H1 (cell line): ENCODE results near the gene TSPAN6. TPM values are rescaled to one million over a fixed set of nuclear protein-coding genes. Genes with fewer than 3 reads are reported as not detected.

Experiments
- CTCF ChIA-PET: fragments of 300-600 bp; sonication (Branson Sonifier 250); formaldehyde crosslinking; loops from one replicate; lab custom pipeline; 2021; ENCODE audit not compliant: partially characterized antibody; lab: Charles Lee
- POLR2A ChIA-PET: fragments of 300-600 bp; sonication (Branson Sonifier 250); formaldehyde crosslinking; loops from one replicate; lab custom pipeline; 2021; ENCODE audit warnings: inconsistent platforms; ENCODE audit not compliant: partially characterized antibody; lab: Charles Lee
- DNase-seq, 2 experiments: peaks; one replicate each; pipeline versions ENCODE4 v3.0.0 to v3.0.0-alpha.2; 2010 to 2022; ENCODE audit warnings: low spot score in 2 of 2, low read depth in 1 of 2, mixed read lengths in 1 of 2
- FAIRE-seq: peaks from 2 replicates; lab custom pipeline; 2011; peaks lifted over from hg19 to GRCh38; lab: Jason Lieb, UNC
- H2AFZ ChIP-seq: 2 replicates; pipeline ENCODE4 v1.8.1; 2012; ENCODE audit warnings: low read length, inconsistent platforms
- H2AK5ac ChIP-seq: 2 replicates; pipeline ENCODE4 v1.6.1; 2013; ENCODE audit warnings: low read depth, low read length
- H2BK120ac ChIP-seq: replicated peaks from 2 replicates; pipeline ENCODE3; 2013; ENCODE audit warnings: low read depth, low read length, inconsistent platforms
- H2BK12ac ChIP-seq: 2 replicates; pipeline ENCODE4 v1.6.1; 2013; ENCODE audit warnings: low read depth, low read length
- H2BK15ac ChIP-seq: 2 replicates; pipeline ENCODE4 v1.6.1; 2013; ENCODE audit warnings: low read length
- H2BK20ac ChIP-seq: 2 replicates; pipeline ENCODE4 v1.6.1; 2013; ENCODE audit warnings: low read length
- H2BK5ac ChIP-seq: 2 replicates; pipeline ENCODE4 v1.6.1; 2013; ENCODE audit warnings: low read depth, low read length
- H3K14ac ChIP-seq: 2 replicates; pipeline ENCODE4 v1.6.1; 2013; ENCODE audit warnings: inconsistent platforms; ENCODE audit not compliant: insufficient read length
- H3K18ac ChIP-seq: 2 replicates; pipeline ENCODE4 v1.6.1; 2013; ENCODE audit warnings: low read length; ENCODE audit errors: extremely low read depth
- H3K23ac ChIP-seq: 2 replicates; pipeline ENCODE4 v1.6.1; 2013; ENCODE audit warnings: inconsistent platforms; ENCODE audit not compliant: insufficient read length
- H3K23me2 ChIP-seq: 2 replicates; pipeline ENCODE4 v1.6.1; 2013; ENCODE audit warnings: low read depth, low read length
- H3K27ac ChIP-seq: 2 replicates; pipeline ENCODE4 v1.6.1; 2011; ENCODE audit warnings: low read depth, low read length, inconsistent platforms
- H3K27me3 ChIP-seq, 4 experiments: replicated peaks in 1 of 4; 1 replicate in 1 of 4; 2 replicates in 3 of 4; pipeline versions ENCODE4 v1.6.1 to v1.8.1; 2011 to 2013; ENCODE audit warnings: low read length in 3 of 4, mild to moderate bottlenecking in 3 of 4, inconsistent platforms in 2 of 4, mixed read lengths in 2 of 4, moderate library complexity in 1 of 4; ENCODE audit not compliant: control insufficient read depth in 3 of 4, insufficient read depth in 3 of 4; ENCODE audit errors: extremely low read depth in 1 of 4
- H3K36me3 ChIP-seq, 4 experiments: 2 replicates each; pipeline versions ENCODE4 v1.6.1 to v1.8.1; 2011 to 2013; ENCODE audit warnings: mild to moderate bottlenecking in 4 of 4, low read length in 3 of 4, moderate library complexity in 2 of 4, control low read depth in 1 of 4, inconsistent platforms in 1 of 4; ENCODE audit not compliant: insufficient read depth in 4 of 4, control insufficient read depth in 2 of 4
- H3K4ac ChIP-seq: replicated peaks from 2 replicates; pipeline ENCODE3; 2013; ENCODE audit warnings: low read length, low read depth, mixed read lengths, inconsistent platforms; ENCODE audit not compliant: insufficient read length
- H3K4me1 ChIP-seq, 4 experiments: replicated peaks in 1 of 4; 1 replicate in 1 of 4; 2 replicates in 3 of 4; pipeline versions ENCODE4 v1.6.1 to v1.8.1; 2011 to 2013; ENCODE audit warnings: low read length in 3 of 4, inconsistent platforms in 2 of 4, mixed read lengths in 1 of 4; ENCODE audit not compliant: insufficient read depth in 4 of 4, control insufficient read depth in 3 of 4
- H3K4me2 ChIP-seq, 2 experiments: 2 replicates each; pipeline versions ENCODE4 v1.6.1 to v1.8.1; 2011 to 2013; ENCODE audit warnings: low read depth in 2 of 2, low read length in 2 of 2, control low read depth in 1 of 2, inconsistent platforms in 1 of 2, mild to moderate bottlenecking in 1 of 2; ENCODE audit not compliant: insufficient read depth in 1 of 2
- H3K4me3 ChIP-seq, 4 experiments: fragments of 200-600, 300-600 bp in 1 of 4; sonication (generic), shearing (Covaris generic), sonication (Bioruptor Twin) in 1 of 4; 2 replicates each; pipeline versions ENCODE4 v1.5.1 to v1.8.1; 2011 to 2016; ENCODE audit warnings: low read length in 4 of 4, low read depth in 3 of 4, control low read depth in 2 of 4, inconsistent platforms in 2 of 4, mild to moderate bottlenecking in 2 of 4, mixed read lengths in 1 of 4, moderate library complexity in 1 of 4; ENCODE audit not compliant: insufficient read depth in 2 of 4; ENCODE audit errors: extremely low read depth in 1 of 4
- H3K56ac ChIP-seq: replicated peaks from 2 replicates; pipeline ENCODE3; 2013; ENCODE audit warnings: low read depth, mild to moderate bottlenecking, mixed read lengths, low read length, inconsistent platforms; ENCODE audit not compliant: insufficient read length
- H3K79me1 ChIP-seq: 2 replicates; pipeline ENCODE4 v1.6.1; 2013; ENCODE audit warnings: low read depth, low read length, control low read depth
- H3K79me2 ChIP-seq, 2 experiments: 2 replicates each; pipeline versions ENCODE4 v1.6.1 to v1.8.1; 2012 to 2013; ENCODE audit warnings: low read length in 2 of 2, mild to moderate bottlenecking in 2 of 2, inconsistent platforms in 1 of 2; ENCODE audit not compliant: insufficient read depth in 2 of 2, control insufficient read depth in 1 of 2
- H3K9ac ChIP-seq, 4 experiments: replicated peaks in 1 of 4; 1 replicate in 1 of 4; 2 replicates in 3 of 4; pipeline versions ENCODE4 v1.6.1 to v1.8.1; 2011 to 2013; ENCODE audit warnings: low read depth in 3 of 4, low read length in 3 of 4, control low read depth in 2 of 4, mild to moderate bottlenecking in 2 of 4, moderate library complexity in 2 of 4, inconsistent platforms in 1 of 4; ENCODE audit errors: extremely low read depth in 1 of 4
- H3K9me3 ChIP-seq, 2 experiments: 2 replicates each; pipeline versions ENCODE4 v1.6.1 to v1.8.1; 2012 to 2013; ENCODE audit warnings: mild to moderate bottlenecking in 2 of 2, moderate library complexity in 2 of 2, control low read depth in 1 of 2, inconsistent platforms in 1 of 2, low read depth in 1 of 2, low read length in 1 of 2, mixed read lengths in 1 of 2; ENCODE audit not compliant: insufficient read depth in 2 of 2
- H4K20me1 ChIP-seq, 2 experiments: replicated peaks in 1 of 2; 2 replicates each; pipeline versions ENCODE3 to v1.8.1; 2011 to 2013; ENCODE audit warnings: inconsistent platforms in 2 of 2, low read length in 2 of 2, mild to moderate bottlenecking in 1 of 2; ENCODE audit not compliant: insufficient read depth in 2 of 2, control insufficient read depth in 1 of 2
- H4K5ac ChIP-seq: 2 replicates; pipeline ENCODE4 v1.6.1; 2013; ENCODE audit warnings: low read length, low read depth, mixed read lengths, inconsistent platforms; ENCODE audit not compliant: insufficient read length
- H4K8ac ChIP-seq: 2 replicates; pipeline ENCODE4 v1.8.0; 2013; ENCODE audit warnings: mild to moderate bottlenecking, moderate library complexity, low read length, inconsistent platforms; ENCODE audit not compliant: insufficient read depth; ENCODE audit errors: extremely low read depth
- H4K91ac ChIP-seq: replicated peaks from 2 replicates; pipeline ENCODE3; 2013; ENCODE audit warnings: low read length, mixed read lengths, inconsistent platforms; ENCODE audit not compliant: insufficient read length
- BACH1 ChIP-seq: IDR thresholded peaks from 2 replicates; pipeline ENCODE4 v1.6.1; 2012; ENCODE audit warnings: low read length, improper control_type of control experiment
- BCL11A ChIP-seq, 2 experiments: IDR thresholded peaks; one replicate each; pipeline ENCODE4 v1.6.1; 2011; ENCODE audit warnings: low read depth in 2 of 2, low read length in 2 of 2, mild to moderate bottlenecking in 2 of 2
- HDAC2 ChIP-seq, 2 experiments: fragments of 300-600 bp in 1 of 2; sonication (generic) in 1 of 2; IDR thresholded peaks; 2 replicates each; pipeline ENCODE4 v1.6.1; 2011 to 2012; ENCODE audit warnings: low read depth in 2 of 2, low read length in 2 of 2, mild to moderate bottlenecking in 2 of 2, moderate library complexity in 2 of 2, borderline replicate concordance in 1 of 2, inconsistent platforms in 1 of 2
- JUND ChIP-seq: IDR thresholded peaks from 2 replicates; pipeline ENCODE4 v1.6.1; 2011; ENCODE audit warnings: mild to moderate bottlenecking, improper control_type of control experiment, low read length
- MAFK ChIP-seq: IDR thresholded peaks from 2 replicates; pipeline ENCODE4 v1.6.1; 2012; ENCODE audit warnings: low read depth, mild to moderate bottlenecking, improper control_type of control experiment, low read length
- NANOG ChIP-seq: IDR thresholded peaks from 2 replicates; pipeline ENCODE4 v1.6.1; 2011; ENCODE audit warnings: low read length, low read depth, mild to moderate bottlenecking, inconsistent platforms; ENCODE audit not compliant: insufficient read depth, poor library complexity, severe bottlenecking
- NRF1 ChIP-seq: IDR thresholded peaks from 2 replicates; pipeline ENCODE4 v1.6.1; 2011; ENCODE audit warnings: mild to moderate bottlenecking, low read depth, low read length, improper control_type of control experiment
- SP1 ChIP-seq: IDR thresholded peaks from 2 replicates; pipeline ENCODE4 v1.6.1; 2011; ENCODE audit warnings: low read depth, low read length
- WGBS, 2 experiments: shearing (Covaris generic) in 1 of 2; methylation state at CpG; one replicate each; pipeline versions ENCODE4 v1.1.6 to v1.1.7; 2013 to 2015; ENCODE audit warnings: low lambda C conversion rate in 2 of 2, mixed read lengths in 2 of 2, inconsistent platforms in 1 of 2, low coverage in 1 of 2, missing lambda C conversion rate in 1 of 2; ENCODE audit not compliant: insufficient replicate concordance in 2 of 2, insufficient coverage in 1 of 2, insufficient read length in 1 of 2; ENCODE audit errors: extremely low coverage in 1 of 2, missing lambda C conversion rate in 1 of 2; 5-methylcytosine and 5-hydroxymethylcytosine counted together
- polyA plus RNA-seq, 7 experiments: library from polyadenylated mRNA; depleted of rRNA in 3 of 7; stranded (reverse) in 5 of 7; unstranded in 2 of 7; fragments of >200 nt in 5 of 7; fragments of 200-250 nt in 2 of 7; gene quantifications; 1 replicate in 5 of 7; 2 replicates in 1 of 7; 4 replicates in 1 of 7; pipeline versions ENCODE4 v1.2.1 to v1.2.3, GENCODE V29; 2011 to 2013; ENCODE audit warnings: missing spikeins in 2 of 7, mixed read lengths in 2 of 7
- total RNA-seq: library from RNA; stranded (reverse); fragmentation: NEBNext Ultra II Directional; extraction: Animal tissue kit (Norgen Biotek cat#: 25700); gene quantifications from 2 replicates; pipeline ENCODE4 v1.2.1, GENCODE V29; 2021
- TF ChIP-seq, protein P1 (sequence below): IDR thresholded peaks from 2 replicates; pipeline ENCODE4 v1.6.1; 2012; ENCODE audit warnings: inconsistent platforms

The TSPAN6 gene
- total and polyA plus RNA-seq, 2 of the 8 experiments (the other 6 are each of a cell fraction or from before 2014, with no cell fraction given), result 58.1 to 67.7 TPM

GRCh38 chrX:100596601-100597000, 40.0 kb downstream of the TSPAN6 start:
- Histone ChIP-seq H4K91ac (no peak overlapping the region), H4K20me1 (no peaks in the 10 kb centered on the region), H3K18ac (no peak overlapping the region), H3K4me1 (peaks cover 0 to 11% (median 0%) of the 10 kb centered on the region in 4 experiments; a peak in 2 of 7 replicates), H3K27me3 (no peaks in the 10 kb centered on the region), H3K14ac (no peak overlapping the region), H3K4ac (no peak overlapping the region), H3K4me2 (peak overlapping the region in 1 of 2 experiments; percentile 4; a peak in 1 of 4 replicates), H2BK120ac (no peak overlapping the region), H2AFZ (no peak overlapping the region), H3K9me3 (no peaks in the 10 kb centered on the region), H2BK12ac (no peak overlapping the region), H3K79me1 (no peaks in the 10 kb centered on the region), H2AK5ac (no peak overlapping the region), H4K5ac (no peak overlapping the region), H4K8ac (no peak overlapping the region), H2BK20ac (no peak overlapping the region), H3K36me3 (no peaks in the 10 kb centered on the region), H3K79me2 (no peaks in the 10 kb centered on the region), H2BK5ac (no peak overlapping the region), H3K23me2 (no peaks in the 10 kb centered on the region), H2BK15ac (no peak overlapping the region), H3K9ac (no peak overlapping the region), H3K56ac (no peak overlapping the region), H3K27ac (no peak overlapping the region), H3K23ac (no peak overlapping the region), H3K4me3 (no peak overlapping the region)
- ChIA-PET POLR2A (no interaction called here), CTCF (no interaction called here)
- WGBS, 2 experiments, result 26% methylated on average over 2 of the region's 2 CpGs; no CpG with 5 or more reads in 1 of the 2 experiments
- no peak for DNase-seq
- no peak for FAIRE-seq
- TF ChIP-seq BACH1, result no peak
- no peak for TF ChIP-seq MAFK
- TF ChIP-seq, protein P1, sequence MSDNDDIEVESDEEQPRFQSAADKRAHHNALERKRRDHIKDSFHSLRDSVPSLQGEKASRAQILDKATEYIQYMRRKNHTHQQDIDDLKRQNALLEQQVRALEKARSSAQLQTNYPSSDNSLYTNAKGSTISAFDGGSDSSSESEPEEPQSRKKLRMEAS, result no peak
- no peak for TF ChIP-seq NRF1
- TF ChIP-seq SP1, result no peak
- TF ChIP-seq JUND, result no peak
- TF ChIP-seq HDAC2 (IDR thresholded peaks at IDR 0.05; ENCODE audit: borderline replicate concordance in 1 of 2, low read depth in 2 of 2, low read length in 2 of 2), result no peak
- no peak for TF ChIP-seq BCL11A (IDR thresholded peaks at IDR 0.05; ENCODE audit: low read depth in 2 of 2, low read length in 2 of 2)
- no peak for TF ChIP-seq NANOG
